WTC11 (cell line): Measurements from ENCODE around the gene MIOX. TPM values are rescaled to one million over a fixed set of nuclear protein-coding genes. Genes with fewer than 3 reads are reported as not detected.
A peak's percentile ranks its signal among the peaks of the same experiment; 100 is the strongest.

Experiments
- ATAC-seq: fragments of 200-7000 bp; cut with Tn5 transposase; 2 replicates; pipeline ENCODE4 v1.10.0; 2021; ENCODE audit warnings: mild to moderate bottlenecking, moderate library complexity
- CTCF ChIA-PET: fragments of 300-600 bp; sonication (Branson Sonifier 250); formaldehyde crosslinking; loops from one replicate; lab custom pipeline; 2021; ENCODE audit warnings: antibody characterized with exemption; lab: Charles Lee
- POLR2A ChIA-PET: fragments of 350-600 bp; sonication (Branson Sonifier 250); formaldehyde crosslinking; loops from one replicate; lab custom pipeline; 2021; ENCODE audit warnings: antibody characterized with exemption; lab: Charles Lee
- DNase-seq: peaks from one replicate; pipeline ENCODE4 v3.0.0; 2021; ENCODE audit warnings: low spot score
- H3K27ac Mint-ChIP-seq: 2 replicates; pipeline ENCODE4 v1.8.0; 2021; ENCODE audit warnings: mixed read lengths
- H3K27me3 Mint-ChIP-seq: 2 replicates; pipeline ENCODE4 v1.8.0; 2021; ENCODE audit warnings: low read depth, mild to moderate bottlenecking, moderate library complexity, mixed read lengths
- H3K36me3 Mint-ChIP-seq: 2 replicates; pipeline ENCODE4 v1.8.0; 2021; ENCODE audit warnings: mixed read lengths
- H3K4me1 Mint-ChIP-seq: 2 replicates; pipeline ENCODE4 v1.8.0; 2022; ENCODE audit warnings: mixed read lengths
- H3K4me3 Mint-ChIP-seq: 2 replicates; pipeline ENCODE4 v1.8.0; 2021; ENCODE audit warnings: mild to moderate bottlenecking, moderate library complexity, mixed read lengths
- H3K9me3 Mint-ChIP-seq: 2 replicates; pipeline ENCODE4 v1.8.0; 2021; ENCODE audit warnings: mixed read lengths
- FOXK1 ChIP-seq: sonication (generic); formaldehyde crosslinking; IDR thresholded peaks from 2 replicates; pipeline ENCODE4 v1.8.0; 2022; ENCODE audit warnings: mild to moderate bottlenecking, moderate library complexity, missing genetic modification reagents
- GABPB1 ChIP-seq: sonication (generic); formaldehyde crosslinking; IDR thresholded peaks from 2 replicates; pipeline ENCODE4 v1.8.1; 2023; ENCODE audit warnings: mild to moderate bottlenecking, missing genetic modification reagents
- GRHL2 ChIP-seq: fragments of 250-450 bp; sonication (Bioruptor Pico); IDR thresholded peaks from 2 replicates; pipeline ENCODE4 v1.8.0; 2022; ENCODE audit warnings: mild to moderate bottlenecking, moderate library complexity; ENCODE audit not compliant: insufficient replicate concordance, severe bottlenecking
- KAT7 ChIP-seq: sonication (generic); formaldehyde crosslinking; IDR thresholded peaks from 2 replicates; pipeline ENCODE4 v1.8.1; 2023; ENCODE audit warnings: missing genetic modification reagents, mild to moderate bottlenecking, borderline replicate concordance
- MAX ChIP-seq: sonication (generic); formaldehyde crosslinking; IDR thresholded peaks from 2 replicates; pipeline ENCODE4 v1.8.0; 2022; ENCODE audit warnings: mild to moderate bottlenecking, missing genetic modification reagents
- MXD4 ChIP-seq: fragments of 250-450 bp; sonication (Bioruptor Pico); IDR thresholded peaks from 2 replicates; pipeline ENCODE4 v1.8.0; 2021; ENCODE audit warnings: mild to moderate bottlenecking, moderate library complexity, borderline replicate concordance
- NFATC4 ChIP-seq: fragments of 250-450 bp; sonication (Bioruptor Pico); IDR thresholded peaks from 2 replicates; pipeline ENCODE4 v1.9.0; 2021; ENCODE audit warnings: mild to moderate bottlenecking
- NFE2L1 ChIP-seq: sonication (generic); formaldehyde crosslinking; IDR thresholded peaks from 2 replicates; pipeline ENCODE4 v1.8.1; 2023; ENCODE audit warnings: missing genetic modification reagents
- NR2C2 ChIP-seq: sonication (generic); formaldehyde crosslinking; IDR thresholded peaks from 2 replicates; pipeline ENCODE4 v1.8.0; 2022; ENCODE audit warnings: mild to moderate bottlenecking, missing genetic modification reagents
- PREB ChIP-seq: sonication (generic); formaldehyde crosslinking; IDR thresholded peaks from 2 replicates; pipeline ENCODE4 v1.8.1; 2022; ENCODE audit warnings: mild to moderate bottlenecking, missing genetic modification reagents, moderate library complexity, borderline replicate concordance
- ZNF281 ChIP-seq: sonication (generic); formaldehyde crosslinking; IDR thresholded peaks from 2 replicates; pipeline ENCODE4 v1.8.0; 2023; ENCODE audit warnings: mild to moderate bottlenecking, missing genetic modification reagents
- ZNF416 ChIP-seq: fragments of 250-450 bp; sonication (Bioruptor Pico); IDR thresholded peaks from 2 replicates; pipeline ENCODE4 v1.9.0; 2021; ENCODE audit warnings: mild to moderate bottlenecking, inconsistent platforms
- total RNA-seq: library from RNA; stranded (reverse); gene quantifications from 3 replicates; pipeline ENCODE4 v1.2.3, GENCODE V29; 2021
- TF ChIP-seq, protein P1 (sequence below): sonication (generic); formaldehyde crosslinking; IDR thresholded peaks from 2 replicates; pipeline ENCODE4 v1.8.0; 2022; ENCODE audit warnings: mild to moderate bottlenecking, missing genetic modification reagents
- TF ChIP-seq, protein P2 (sequence below): sonication (generic); formaldehyde crosslinking; conservative IDR thresholded peaks from 2 replicates; pipeline ENCODE4 v1.8.1; 2023; ENCODE audit warnings: mild to moderate bottlenecking, low read depth, missing genetic modification reagents, moderate library complexity
- TF ChIP-seq, protein P3 (sequence below): sonication (generic); formaldehyde crosslinking; IDR thresholded peaks from 2 replicates; pipeline ENCODE4 v1.8.1; 2022; ENCODE audit warnings: mild to moderate bottlenecking, moderate library complexity, missing genetic modification reagents
- TF ChIP-seq, protein P4 (sequence below): fragments of 250-450 bp; sonication (Bioruptor Pico); IDR thresholded peaks from 2 replicates; pipeline ENCODE4 v1.8.0; 2021; ENCODE audit warnings: mild to moderate bottlenecking

Gene MIOX
- total RNA-seq, 1 experiment from 2014 or later, result 0.33 TPM

- TF ChIP-seq MXD4 (no peak), NR2C2 (CRISPR knock-in tag) (no peak), FOXK1 (CRISPR knock-in tag) (peak; percentile 92), KAT7 (0 out of 2 replicates have a peak, but pooled peaks have one; percentile 60), NFATC4 (CRISPR knock-in tag) (no peak), GABPB1 (peak; percentile 82)
- TF ChIP-seq, protein P1, sequence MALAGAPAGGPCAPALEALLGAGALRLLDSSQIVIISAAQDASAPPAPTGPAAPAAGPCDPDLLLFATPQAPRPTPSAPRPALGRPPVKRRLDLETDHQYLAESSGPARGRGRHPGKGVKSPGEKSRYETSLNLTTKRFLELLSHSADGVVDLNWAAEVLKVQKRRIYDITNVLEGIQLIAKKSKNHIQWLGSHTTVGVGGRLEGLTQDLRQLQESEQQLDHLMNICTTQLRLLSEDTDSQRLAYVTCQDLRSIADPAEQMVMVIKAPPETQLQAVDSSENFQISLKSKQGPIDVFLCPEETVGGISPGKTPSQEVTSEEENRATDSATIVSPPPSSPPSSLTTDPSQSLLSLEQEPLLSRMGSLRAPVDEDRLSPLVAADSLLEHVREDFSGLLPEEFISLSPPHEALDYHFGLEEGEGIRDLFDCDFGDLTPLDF (CRISPR knock-in tag), result peak; percentile 61; the same call in 1 of the 2 replicates
Observed at GRCh38 chr22:50507991-50508884, 21.6 kb downstream of the MIOX start, which contains the start of gene NCAPH2 (continued).

GRCh38 chr22:50508897-50509296 lies 22.2 kb downstream of the MIOX start:
- H3K4me1 Mint-ChIP-seq, result peaks cover 10% of the 10 kb centered on the region
- TF ChIP-seq GABPB1, result no peak
- TF ChIP-seq, all 79 proteins: peak for 0
- peak overlapping the region; percentile 93 for H3K4me3 Mint-ChIP-seq
- no peak for ATAC-seq
- peak overlapping the region; percentile 98 for H3K27ac Mint-ChIP-seq
- no peak for DNase-seq
- CTCF ChIA-PET, result interaction anchor here (1.3 to 3.0 kb wide), 3 partner anchors 17 to 54 kb away, joined by 4 to 60 read pairs (median 16); partner anchors contain the start of genes SCO2 and SYCE3
- POLR2A ChIA-PET, result no interaction called here
- H3K27me3 Mint-ChIP-seq, result no peaks in the 10 kb centered on the region
- no peaks in the 10 kb centered on the region for H3K9me3 Mint-ChIP-seq
- no peaks in the 10 kb centered on the region for H3K36me3 Mint-ChIP-seq

DNA sequence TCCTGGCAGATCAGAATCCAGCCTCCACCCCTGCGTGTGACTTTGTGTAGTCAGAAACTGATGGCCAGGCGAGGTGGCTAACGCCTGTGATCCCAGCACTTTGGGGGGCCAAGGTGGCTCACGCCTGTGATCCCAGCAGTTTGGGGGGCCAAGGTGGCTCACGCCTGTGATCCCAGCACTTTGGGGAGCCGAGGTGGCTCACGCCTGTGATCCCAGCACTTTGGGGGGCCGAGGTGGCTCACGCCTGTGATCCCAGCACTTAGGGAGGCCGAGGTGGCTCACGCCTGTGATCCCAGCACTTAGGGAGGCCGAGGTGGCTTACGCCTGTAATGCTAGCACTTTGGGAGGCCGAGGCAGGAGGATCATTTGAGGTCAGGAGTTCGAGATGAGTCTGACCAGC lies 26.5 kb downstream of the MIOX start:
- H3K9me3 Mint-ChIP-seq, result no peaks in the 10 kb centered on the region
- ATAC-seq, result no peak
- H3K4me3 Mint-ChIP-seq, result no peak overlapping the region
- ChIA-PET CTCF (no interaction called here), POLR2A (no interaction called here)
- H3K27me3 Mint-ChIP-seq, result no peaks in the 10 kb centered on the region
- H3K4me1 Mint-ChIP-seq, result peaks cover 10% of the 10 kb centered on the region
- DNase-seq, result no peak
- no peak overlapping the region for H3K27ac Mint-ChIP-seq
- TF ChIP-seq ZNF281 (CRISPR knock-in tag) (no peak), ZNF416 (no peak), NFE2L1 (CRISPR knock-in tag) (no peak), GRHL2 (no peak), PREB (CRISPR knock-in tag) (no peak), MAX (CRISPR knock-in tag) (no peak)
- TF ChIP-seq, protein P2, sequence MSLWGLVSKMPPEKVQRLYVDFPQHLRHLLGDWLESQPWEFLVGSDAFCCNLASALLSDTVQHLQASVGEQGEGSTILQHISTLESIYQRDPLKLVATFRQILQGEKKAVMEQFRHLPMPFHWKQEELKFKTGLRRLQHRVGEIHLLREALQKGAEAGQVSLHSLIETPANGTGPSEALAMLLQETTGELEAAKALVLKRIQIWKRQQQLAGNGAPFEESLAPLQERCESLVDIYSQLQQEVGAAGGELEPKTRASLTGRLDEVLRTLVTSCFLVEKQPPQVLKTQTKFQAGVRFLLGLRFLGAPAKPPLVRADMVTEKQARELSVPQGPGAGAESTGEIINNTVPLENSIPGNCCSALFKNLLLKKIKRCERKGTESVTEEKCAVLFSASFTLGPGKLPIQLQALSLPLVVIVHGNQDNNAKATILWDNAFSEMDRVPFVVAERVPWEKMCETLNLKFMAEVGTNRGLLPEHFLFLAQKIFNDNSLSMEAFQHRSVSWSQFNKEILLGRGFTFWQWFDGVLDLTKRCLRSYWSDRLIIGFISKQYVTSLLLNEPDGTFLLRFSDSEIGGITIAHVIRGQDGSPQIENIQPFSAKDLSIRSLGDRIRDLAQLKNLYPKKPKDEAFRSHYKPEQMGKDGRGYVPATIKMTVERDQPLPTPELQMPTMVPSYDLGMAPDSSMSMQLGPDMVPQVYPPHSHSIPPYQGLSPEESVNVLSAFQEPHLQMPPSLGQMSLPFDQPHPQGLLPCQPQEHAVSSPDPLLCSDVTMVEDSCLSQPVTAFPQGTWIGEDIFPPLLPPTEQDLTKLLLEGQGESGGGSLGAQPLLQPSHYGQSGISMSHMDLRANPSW (CRISPR knock-in tag), result no peak
- TF ChIP-seq, protein P3, sequence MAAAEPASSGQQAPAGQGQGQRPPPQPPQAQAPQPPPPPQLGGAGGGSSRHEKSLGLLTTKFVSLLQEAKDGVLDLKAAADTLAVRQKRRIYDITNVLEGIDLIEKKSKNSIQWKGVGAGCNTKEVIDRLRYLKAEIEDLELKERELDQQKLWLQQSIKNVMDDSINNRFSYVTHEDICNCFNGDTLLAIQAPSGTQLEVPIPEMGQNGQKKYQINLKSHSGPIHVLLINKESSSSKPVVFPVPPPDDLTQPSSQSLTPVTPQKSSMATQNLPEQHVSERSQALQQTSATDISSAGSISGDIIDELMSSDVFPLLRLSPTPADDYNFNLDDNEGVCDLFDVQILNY, result no peak
- TF ChIP-seq, protein P4, sequence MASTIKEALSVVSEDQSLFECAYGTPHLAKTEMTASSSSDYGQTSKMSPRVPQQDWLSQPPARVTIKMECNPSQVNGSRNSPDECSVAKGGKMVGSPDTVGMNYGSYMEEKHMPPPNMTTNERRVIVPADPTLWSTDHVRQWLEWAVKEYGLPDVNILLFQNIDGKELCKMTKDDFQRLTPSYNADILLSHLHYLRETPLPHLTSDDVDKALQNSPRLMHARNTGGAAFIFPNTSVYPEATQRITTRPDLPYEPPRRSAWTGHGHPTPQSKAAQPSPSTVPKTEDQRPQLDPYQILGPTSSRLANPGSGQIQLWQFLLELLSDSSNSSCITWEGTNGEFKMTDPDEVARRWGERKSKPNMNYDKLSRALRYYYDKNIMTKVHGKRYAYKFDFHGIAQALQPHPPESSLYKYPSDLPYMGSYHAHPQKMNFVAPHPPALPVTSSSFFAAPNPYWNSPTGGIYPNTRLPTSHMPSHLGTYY (CRISPR knock-in tag), result no peak
- TF ChIP-seq, all 79 proteins: peak for 0
- H3K36me3 Mint-ChIP-seq, result peaks cover 8% of the 10 kb centered on the region; the same call in 1 of the 2 replicates
